Smooth muscle cell of the umbilical artery (primary cell): ENCODE measurements around the gene FABP7. TPM values are rescaled to one million over a fixed set of nuclear protein-coding genes. Genes with fewer than 3 reads are reported as not detected.

Experiments used
- total RNA-seq: library from RNA; depleted of rRNA; stranded (reverse); fragments of >200 nt; gene quantifications from 2 replicates; pipeline ENCODE4 v1.2.3, GENCODE V29; 2014

FABP7 gene
- not detected in 2 replicates for total RNA-seq

DNA sequence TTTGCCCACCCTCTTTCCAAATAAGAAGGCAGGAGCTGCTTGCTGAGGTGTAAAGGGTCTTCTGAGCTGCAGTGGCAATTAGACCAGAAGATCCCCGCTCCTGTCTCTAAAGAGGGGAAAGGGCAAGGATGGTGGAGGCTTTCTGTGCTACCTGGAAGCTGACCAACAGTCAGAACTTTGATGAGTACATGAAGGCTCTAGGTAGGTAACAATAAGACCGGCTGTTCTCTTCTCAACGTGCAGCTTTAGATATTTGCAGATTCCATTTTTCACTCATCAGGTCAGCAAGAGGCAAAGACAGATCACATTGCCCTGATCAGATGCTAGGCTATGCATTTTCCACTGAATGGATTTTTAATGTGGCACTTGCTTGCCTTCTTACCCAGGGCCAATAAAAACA lies at the start of gene FABP7:
Gene FABP7, plus strand, starts transcription at position 50 of the 400 bp plus-strand sequence. Its CDS starts 79 bp downstream, at position 129.

DNA sequence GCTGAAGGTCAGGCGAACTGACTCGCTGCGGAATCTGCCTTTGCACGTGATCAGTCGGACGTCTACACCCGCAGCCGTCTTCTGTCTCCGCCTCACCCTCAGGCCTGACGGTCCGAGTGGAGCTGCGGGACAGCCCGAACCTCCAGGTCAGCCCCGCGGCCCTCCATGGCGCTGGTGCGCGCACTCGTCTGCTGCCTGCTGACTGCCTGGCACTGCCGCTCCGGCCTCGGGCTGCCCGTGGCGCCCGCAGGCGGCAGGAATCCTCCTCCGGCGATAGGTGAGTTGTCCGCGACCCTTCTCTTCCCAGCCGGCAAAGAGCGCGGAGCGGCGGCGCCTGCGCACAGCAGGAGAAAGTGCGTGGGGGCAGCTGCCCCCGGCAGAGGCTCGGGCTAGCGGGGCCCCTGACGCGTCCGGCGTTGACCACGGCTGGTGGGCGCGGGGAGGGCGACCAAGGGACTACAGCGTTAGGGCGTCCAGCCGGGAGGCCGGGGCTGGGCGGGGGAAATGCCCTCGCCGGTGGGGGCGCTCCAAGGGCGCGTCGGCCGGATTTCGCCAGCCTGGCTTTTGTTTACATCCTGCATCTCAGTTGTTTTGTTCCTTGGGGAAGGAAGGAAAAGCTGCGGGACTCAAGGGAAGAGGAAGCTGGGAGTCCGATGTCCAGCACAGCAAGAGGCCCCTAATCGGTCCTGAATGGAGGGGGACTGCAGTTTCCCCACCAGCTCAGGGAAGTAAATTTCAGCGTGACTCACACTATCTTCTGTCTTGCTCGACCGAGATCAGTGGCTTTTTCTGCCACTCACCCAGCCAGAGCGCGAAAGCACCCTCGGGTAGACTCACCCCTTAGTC lies 9.9 kb downstream of the FABP7 start, which contains the start of gene SMPDL3A:
Gene SMPDL3A, plus strand, starts transcription at position 77 of the 846 bp plus-strand sequence. Its CDS starts 89 bp downstream, at position 166.

Other genes starting within 250 kb of the FABP7 start
- gene PKIB, start 169.3 kb upstream of the FABP7 start, total RNA-seq: 1.6 and 5.9 TPM in 2 replicates
- gene SMPDL3A, start 9.5 kb downstream of the FABP7 start, total RNA-seq: 5.1 and 24.1 TPM in 2 replicates
- gene CLVS2, start 216.5 kb downstream of the FABP7 start, total RNA-seq: under 0.01 TPM in 1 of 2 replicates, not detected in the other